ENCODE results near the gene NLRP9. TPM values are rescaled to one million over a fixed set of nuclear protein-coding genes. Genes with fewer than 3 reads are reported as not detected.

NLRP9 gene
- total and polyA plus RNA-seq, 8 donors: not detected

DNA sequence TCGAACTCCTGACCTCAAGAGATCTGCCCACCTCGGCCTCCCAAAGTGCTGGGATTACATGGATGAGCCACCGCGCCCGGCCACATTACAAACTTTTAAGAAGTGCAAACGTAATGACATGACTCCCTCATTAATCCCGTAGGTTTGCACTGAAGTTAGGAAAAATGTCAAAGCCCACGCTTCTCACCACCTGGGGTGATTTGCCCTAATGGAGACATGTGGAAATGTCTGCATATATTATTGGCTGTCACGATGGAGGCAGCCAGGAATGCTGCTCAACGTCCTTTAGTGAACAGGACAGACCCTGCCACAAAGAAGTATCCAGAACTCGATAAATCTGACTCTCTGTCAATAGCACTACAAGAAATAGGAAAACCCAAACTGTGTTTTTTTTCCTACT is 21.0 kb downstream of the NLRP9 start:
- Histone ChIP-seq H3K9me3 (peaks cover 9 to 21% (median 11%) of the 10 kb centered on the region in 4 donors), H3K4me1 (no peaks in the 10 kb centered on the region), H3K27me3 (peaks cover 0 to 66% (median 12%) of the 10 kb centered on the region in 3 donors), H3K36me3 (no peaks in the 10 kb centered on the region), H3K4me3 (no peak overlapping the region), H3K27ac (no peak overlapping the region)
- no peak for DNase-seq
- WGBS, 5 donors: 65 to 79% (median 73%) methylated on average over 11 of the region's 11 CpGs
- intact Hi-C loops (cut with DNase I; ENCODE audit: low total_unique reads): no loop called here
- TF ChIP-seq, protein P1, sequence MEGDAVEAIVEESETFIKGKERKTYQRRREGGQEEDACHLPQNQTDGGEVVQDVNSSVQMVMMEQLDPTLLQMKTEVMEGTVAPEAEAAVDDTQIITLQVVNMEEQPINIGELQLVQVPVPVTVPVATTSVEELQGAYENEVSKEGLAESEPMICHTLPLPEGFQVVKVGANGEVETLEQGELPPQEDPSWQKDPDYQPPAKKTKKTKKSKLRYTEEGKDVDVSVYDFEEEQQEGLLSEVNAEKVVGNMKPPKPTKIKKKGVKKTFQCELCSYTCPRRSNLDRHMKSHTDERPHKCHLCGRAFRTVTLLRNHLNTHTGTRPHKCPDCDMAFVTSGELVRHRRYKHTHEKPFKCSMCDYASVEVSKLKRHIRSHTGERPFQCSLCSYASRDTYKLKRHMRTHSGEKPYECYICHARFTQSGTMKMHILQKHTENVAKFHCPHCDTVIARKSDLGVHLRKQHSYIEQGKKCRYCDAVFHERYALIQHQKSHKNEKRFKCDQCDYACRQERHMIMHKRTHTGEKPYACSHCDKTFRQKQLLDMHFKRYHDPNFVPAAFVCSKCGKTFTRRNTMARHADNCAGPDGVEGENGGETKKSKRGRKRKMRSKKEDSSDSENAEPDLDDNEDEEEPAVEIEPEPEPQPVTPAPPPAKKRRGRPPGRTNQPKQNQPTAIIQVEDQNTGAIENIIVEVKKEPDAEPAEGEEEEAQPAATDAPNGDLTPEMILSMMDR (IDR thresholded peaks at IDR 0.05): no peak
- TF ChIP-seq EP300 (IDR thresholded peaks at IDR 0.05) (no peak), POLR2A (IDR thresholded peaks at IDR 0.05) (no peak), POLR2AphosphoS5 (IDR thresholded peaks at IDR 0.05) (no peak)

- intact Hi-C loops (cut with DNase I; ENCODE audit: low total_unique reads): no loop called here
- DNase-seq: no peak
- TF ChIP-seq, protein P1 (IDR thresholded peaks at IDR 0.05): no peak
- TF ChIP-seq POLR2A (IDR thresholded peaks at IDR 0.05) (no peak), EP300 (IDR thresholded peaks at IDR 0.05) (no peak)
- 79 to 88% (median 83%) methylated on average over 15 of the region's 15 CpGs for WGBS, 5 donors
- no peaks in the 10 kb centered on the region for H3K36me3 ChIP-seq
- no peak overlapping the region for H3K4me3 ChIP-seq
- no peak overlapping the region for H3K27ac ChIP-seq
- H3K27me3 ChIP-seq: peaks cover 0 to 61% (median 12%) of the 10 kb centered on the region in 3 donors
- no peaks in the 10 kb centered on the region for H3K4me1 ChIP-seq
- H3K9me3 ChIP-seq: peaks cover 3 to 14% (median 6%) of the 10 kb centered on the region in 4 donors
These were observed 21.7 kb downstream of the NLRP9 start for GRCh38 chr19:55716531-55716930.

DNA sequence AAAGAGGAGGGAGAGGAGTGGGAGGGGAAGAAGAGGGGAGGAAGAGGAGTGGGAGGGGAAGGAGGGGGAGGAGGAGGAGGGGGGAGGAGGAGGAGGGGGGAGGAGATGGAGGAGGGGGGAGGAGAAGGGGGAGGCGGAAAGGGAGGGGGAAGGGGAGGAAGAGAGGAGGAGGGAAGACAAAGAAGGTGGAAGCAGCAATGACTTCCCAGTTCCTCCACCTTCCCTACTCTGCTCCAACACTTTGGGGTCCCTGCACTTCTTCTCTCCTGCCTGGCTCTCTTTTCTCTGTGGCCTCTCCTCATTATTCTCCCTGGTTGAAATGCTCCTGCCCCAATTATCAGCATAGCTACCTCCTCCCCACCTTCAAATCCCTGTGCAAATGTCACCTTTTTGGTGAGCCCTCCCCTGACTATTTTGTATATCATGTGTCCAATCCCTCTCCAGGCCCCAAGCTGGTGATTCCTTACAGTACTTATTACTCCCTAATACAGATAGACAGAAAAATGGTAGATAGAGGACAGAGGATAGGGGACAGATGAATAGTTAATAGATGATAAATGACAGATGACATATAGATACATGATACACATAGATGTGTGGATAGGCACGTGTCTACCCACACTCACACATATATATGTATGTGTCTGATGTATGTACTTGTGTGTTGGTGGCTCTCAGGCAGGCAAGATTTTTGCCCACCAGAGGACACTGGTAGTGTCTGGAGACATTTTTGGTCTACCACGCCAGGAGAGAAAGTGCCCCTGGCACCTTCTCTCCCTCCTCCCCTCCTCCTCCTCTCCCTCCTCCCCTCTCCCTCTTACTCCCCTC is 25.2 kb downstream of the NLRP9 start:
- Histone ChIP-seq H3K27ac (no peak overlapping the region), H3K9me3 (no peaks in the 10 kb centered on the region), H3K27me3 (peaks cover 0 to 30% (median 12%) of the 10 kb centered on the region in 3 donors), H3K4me1 (no peaks in the 10 kb centered on the region), H3K4me3 (no peak overlapping the region), H3K36me3 (no peaks in the 10 kb centered on the region)
- intact Hi-C loops (cut with DNase I; ENCODE audit: low total_unique reads): no loop called here
- 67 to 76% (median 71%) methylated on average over 2 of the region's 3 CpGs for WGBS, 5 donors
- no peak for DNase-seq
- no peak for TF ChIP-seq EP300 (IDR thresholded peaks at IDR 0.05)
- no peak for TF ChIP-seq POLR2A (IDR thresholded peaks at IDR 0.05)
- TF ChIP-seq, protein P1 (IDR thresholded peaks at IDR 0.05): no peak
- no peak for TF ChIP-seq POLR2AphosphoS5 (IDR thresholded peaks at IDR 0.05)

DNA sequence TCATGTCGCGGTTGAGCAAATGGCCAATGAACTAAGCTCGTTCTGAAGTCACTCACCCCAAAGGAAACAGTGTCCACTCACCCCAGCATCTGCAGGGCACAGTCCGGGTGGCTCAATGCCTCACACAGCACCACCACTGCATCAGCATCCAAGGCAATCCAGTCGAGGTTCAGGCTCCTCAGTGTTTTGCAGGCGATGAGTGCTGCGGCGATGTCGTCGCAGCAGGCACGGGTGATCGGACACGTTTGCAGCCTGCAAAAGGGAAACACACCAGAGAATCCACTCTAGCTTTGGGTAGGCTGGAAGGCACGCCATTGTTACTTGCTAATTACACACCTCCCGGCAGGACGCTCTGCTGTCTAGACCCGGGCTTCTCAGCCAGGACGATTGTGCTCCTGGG is 26.5 kb downstream of the NLRP9 start:
- 63 to 76% (median 68%) methylated on average over 16 to 18 of the region's 18 CpGs for WGBS, 5 donors
- Histone ChIP-seq H3K27ac (no peak overlapping the region), H3K4me1 (no peaks in the 10 kb centered on the region), H3K27me3 (peaks cover 0 to 17% (median 4%) of the 10 kb centered on the region in 3 donors), H3K4me3 (no peak overlapping the region), H3K36me3 (no peaks in the 10 kb centered on the region), H3K9me3 (no peaks in the 10 kb centered on the region)
- no peak for DNase-seq
- TF ChIP-seq, protein P1 (IDR thresholded peaks at IDR 0.05): no peak
- no peak for TF ChIP-seq EP300 (IDR thresholded peaks at IDR 0.05)
- TF ChIP-seq POLR2A (IDR thresholded peaks at IDR 0.05): no peak
- no peak for TF ChIP-seq POLR2AphosphoS5 (IDR thresholded peaks at IDR 0.05)
- intact Hi-C loops (cut with DNase I; ENCODE audit: low total_unique reads): no loop called here

Measured in stomach (tissue), 9 donors.